HAP-1 (cell line): ENCODE measurements around the gene UGT1A3.
"Not testable (repeated sequence)": the region's sequence is repeated elsewhere in the genome, so short reads cannot be mapped to it uniquely, and the experiment has no call there.

Experiments used
- DNase-seq, 2 experiments: peaks; one replicate each; pipeline ENCODE4 v3.0.0-alpha.2; 2016 to 2020; ENCODE audit warnings: low spot score in 2 of 2
- H3K27me3 ChIP-seq: fragments of 250-450 bp; sonication (Bioruptor Pico); 2 replicates; pipeline ENCODE4 v1.5.1; 2020; ENCODE audit warnings: low read depth, mild to moderate bottlenecking, moderate library complexity
- H3K36me3 ChIP-seq: fragments of 250-450 bp; sonication (Bioruptor Pico); replicated peaks from 2 replicates; pipeline ENCODE4 v1.5.1; 2020; ENCODE audit warnings: mild to moderate bottlenecking
- H3K4me1 ChIP-seq: fragments of 250-450 bp; sonication (Bioruptor Pico); 2 replicates; pipeline ENCODE4 v1.5.1; 2020; ENCODE audit warnings: mild to moderate bottlenecking
- H3K4me3 ChIP-seq: fragments of 250-450 bp; sonication (Bioruptor Pico); 2 replicates; pipeline ENCODE4 v1.5.1; 2020; ENCODE audit warnings: mild to moderate bottlenecking, moderate library complexity
- H3K9me3 ChIP-seq: fragments of 250-450 bp; sonication (Bioruptor Pico); 2 replicates; pipeline ENCODE4 v1.5.1; 2020; ENCODE audit warnings: mild to moderate bottlenecking, moderate library complexity
- in situ Hi-C: fragments of 300-500 bp; cut with MboI; formaldehyde crosslinking; loops from 3 replicates; pipeline ENCODE4 v1.14.3; 2020; ENCODE audit warnings: low sequenced_read_pairs, inconsistent platforms, mixed read lengths

The UGT1A3 gene

GRCh38 chr2:233718552-233718951, 10.3 kb upstream of the UGT1A3 start, which contains the start of gene UGT1A4:
Gene UGT1A4, plus strand, starts transcription at chr2:233718736. Its CDS starts 85 bp downstream, at chr2:233718821.
- Histone ChIP-seq H3K4me3 (no peak within 1 kb of the TSS), H3K9me3 (no peaks in the 10 kb centered on the region; the same call in 1 of the 2 replicates), H3K36me3 (no peaks in the 10 kb centered on the region), H3K4me1 (peaks cover 4% of the 10 kb centered on the region; the same call in 1 of the 2 replicates), H3K27me3 (no peaks in the 10 kb centered on the region)
- in situ Hi-C loops, result loop anchor here (10.0 kb wide), 1 partner anchor 234 kb away; no protein-coding TSS in a partner anchor
- DNase-seq, result no peak

GRCh38 chr2:233736868-233737653, 8.2 kb downstream of the UGT1A3 start:
- H3K4me1 ChIP-seq, DNase-seq, H3K27me3 ChIP-seq, in situ Hi-C loops, H3K9me3 ChIP-seq, H3K4me3 ChIP-seq, H3K36me3 ChIP-seq: not testable (repeated sequence)

- DNase-seq, result no peak
- in situ Hi-C loops, result no loop called here
- Histone ChIP-seq H3K36me3 (no peaks in the 10 kb centered on the region), H3K27me3 (no peaks in the 10 kb centered on the region), H3K9me3 (no peaks in the 10 kb centered on the region), H3K4me3 (no peak overlapping the region), H3K4me1 (no peaks in the 10 kb centered on the region)
Measured at GRCh38 chr2:233740870-233741269, 12.0 kb downstream of the UGT1A3 start.

- Histone ChIP-seq H3K4me3 (no peak overlapping the region), H3K27me3 (no peaks in the 10 kb centered on the region), H3K4me1 (no peaks in the 10 kb centered on the region), H3K9me3 (no peaks in the 10 kb centered on the region), H3K36me3 (no peaks in the 10 kb centered on the region)
- in situ Hi-C loops, result no loop called here
- no peak for DNase-seq
Measured at GRCh38 chr2:233743464-233744259, 14.8 kb downstream of the UGT1A3 start.

- no peaks in the 10 kb centered on the region for H3K27me3 ChIP-seq
- DNase-seq, result no peak
- in situ Hi-C loops, result no loop called here
Measured at GRCh38 chr2:233745073-233745755, 16.4 kb downstream of the UGT1A3 start.

GRCh38 chr2:233745838-233746237, 17.0 kb downstream of the UGT1A3 start:
- H3K9me3 ChIP-seq, H3K36me3 ChIP-seq, H3K4me3 ChIP-seq, H3K27me3 ChIP-seq, in situ Hi-C loops, H3K4me1 ChIP-seq, DNase-seq: not testable (repeated sequence)

More at GRCh38 chr2:233745073-233745755, 16.4 kb downstream of the UGT1A3 start:
- Histone ChIP-seq H3K36me3 (no peaks in the 10 kb centered on the region), H3K4me1 (no peaks in the 10 kb centered on the region), H3K9me3 (no peaks in the 10 kb centered on the region), H3K4me3 (no peak overlapping the region)

GRCh38 chr2:233746475-233747282, 17.8 kb downstream of the UGT1A3 start:
- Histone ChIP-seq H3K4me1 (no peaks in the 10 kb centered on the region), H3K36me3 (no peaks in the 10 kb centered on the region), H3K9me3 (peaks cover 3% of the 10 kb centered on the region), H3K4me3 (no peak overlapping the region), H3K27me3 (no peaks in the 10 kb centered on the region)
- in situ Hi-C loops, result no loop called here
- DNase-seq, result no peak

- Histone ChIP-seq H3K36me3 (no peaks in the 10 kb centered on the region), H3K9me3 (peaks cover 3% of the 10 kb centered on the region), H3K27me3 (no peaks in the 10 kb centered on the region), H3K4me3 (no peak overlapping the region), H3K4me1 (no peaks in the 10 kb centered on the region)
- in situ Hi-C loops, result no loop called here
- no peak for DNase-seq
Measured at GRCh38 chr2:233747283-233747544, 18.4 kb downstream of the UGT1A3 start.

GRCh38 chr2:233750689-233751088, 21.8 kb downstream of the UGT1A3 start:
- H3K4me1 ChIP-seq, H3K9me3 ChIP-seq, H3K36me3 ChIP-seq, DNase-seq, H3K4me3 ChIP-seq, H3K27me3 ChIP-seq, in situ Hi-C loops: not testable (repeated sequence)

GRCh38 chr2:233751212-233752009, 22.6 kb downstream of the UGT1A3 start:
- DNase-seq, H3K4me1 ChIP-seq, in situ Hi-C loops, H3K4me3 ChIP-seq, H3K9me3 ChIP-seq, H3K27me3 ChIP-seq, H3K36me3 ChIP-seq: not testable (repeated sequence)

GRCh38 chr2:233754872-233755611, 26.2 kb downstream of the UGT1A3 start:
- in situ Hi-C loops, result no loop called here
- no peak for DNase-seq

GRCh38 chr2:233756429-233757081, 27.7 kb downstream of the UGT1A3 start:
- DNase-seq, result no peak
- H3K36me3 ChIP-seq, result no peaks in the 10 kb centered on the region
- H3K4me3 ChIP-seq, result no peak overlapping the region

More at GRCh38 chr2:233754872-233755611, 26.2 kb downstream of the UGT1A3 start:
- Histone ChIP-seq H3K4me3 (no peak overlapping the region), H3K27me3 (no peaks in the 10 kb centered on the region), H3K9me3 (peaks cover 3% of the 10 kb centered on the region), H3K4me1 (peaks cover 8% of the 10 kb centered on the region), H3K36me3 (no peaks in the 10 kb centered on the region)

More at GRCh38 chr2:233756429-233757081, 27.7 kb downstream of the UGT1A3 start:
- peaks cover 8% of the 10 kb centered on the region for H3K4me1 ChIP-seq
- H3K27me3 ChIP-seq, result no peaks in the 10 kb centered on the region
- H3K9me3 ChIP-seq, result no peaks in the 10 kb centered on the region; the same call in 1 of the 2 replicates
- in situ Hi-C loops, result no loop called here
